Activated CD4-positive, alpha-beta T cell treated with anti-CD3 and anti-CD28 coated beads for 48 hours (primary cell): ENCODE measurements around the gene PIP5K1B.
"Not testable (repeated sequence)": the region's sequence is repeated elsewhere in the genome, so short reads cannot be mapped to it uniquely, and the experiment has no call there.

Experiments
- DNase-seq: peaks from one replicate; pipeline ENCODE4 v3.0.0-alpha.2; 2020

The PIP5K1B gene

DNA sequence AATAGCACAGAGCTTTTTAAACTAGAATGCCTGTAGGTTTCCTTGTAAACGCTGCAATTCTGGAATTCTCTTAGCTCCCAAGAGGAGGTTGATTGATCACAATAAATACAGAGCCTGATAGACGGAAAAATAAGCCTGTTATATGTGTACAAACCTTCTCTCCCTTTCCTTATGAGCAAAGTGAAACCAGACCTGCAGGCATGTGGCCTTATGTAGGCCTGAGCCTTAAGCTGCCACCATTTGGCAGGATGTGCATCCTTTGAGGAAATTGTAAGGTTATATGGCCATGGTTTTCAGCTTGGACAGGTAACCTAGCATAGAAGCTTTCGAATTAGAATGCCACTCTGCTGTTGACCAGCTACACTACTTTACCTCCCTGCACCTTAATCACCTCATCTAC, 259.7 kb downstream of the PIP5K1B start:
- DNase-seq, result no peak

DNA sequence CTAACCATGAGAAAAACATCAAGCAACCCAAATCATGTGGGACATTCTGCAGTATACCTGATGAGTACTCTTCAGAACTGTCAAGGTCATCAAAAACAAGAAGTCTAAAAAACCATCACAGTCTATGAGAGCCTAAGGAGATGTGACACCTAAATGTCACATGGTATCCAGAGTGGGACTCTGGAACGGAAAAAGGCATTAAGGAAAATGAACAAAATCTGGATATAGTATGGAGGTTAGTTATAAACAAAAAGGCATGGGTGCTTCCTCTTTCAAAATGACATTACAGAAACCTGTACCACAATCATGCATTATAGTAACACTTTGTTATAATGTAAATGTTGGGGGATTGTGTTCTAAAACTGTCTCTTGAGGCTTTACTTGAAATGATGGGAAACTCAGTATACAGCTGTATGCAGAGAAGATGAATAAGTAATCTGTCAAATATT, 261.5 kb downstream of the PIP5K1B start:
- DNase-seq, result no peak

DNA sequence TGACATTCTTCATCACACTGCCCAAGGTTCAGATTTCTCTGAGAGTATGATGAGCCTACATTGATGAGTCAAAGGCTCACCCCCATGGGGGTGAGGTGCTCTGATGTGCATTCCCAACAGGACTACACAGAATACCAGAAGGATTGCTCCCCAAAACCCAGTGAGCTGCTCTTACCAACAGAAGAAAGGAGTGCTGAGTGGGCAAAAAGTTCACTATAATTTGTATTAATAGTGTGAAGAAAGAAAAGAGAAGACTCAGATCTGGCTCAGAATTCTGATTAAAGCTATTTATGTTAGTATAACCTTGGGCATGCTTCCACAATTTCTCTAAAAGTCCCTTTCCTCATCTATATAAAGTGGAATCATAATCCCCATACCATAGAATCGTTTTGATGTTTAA, 262.8 kb downstream of the PIP5K1B start:
- DNase-seq, result no peak

DNA sequence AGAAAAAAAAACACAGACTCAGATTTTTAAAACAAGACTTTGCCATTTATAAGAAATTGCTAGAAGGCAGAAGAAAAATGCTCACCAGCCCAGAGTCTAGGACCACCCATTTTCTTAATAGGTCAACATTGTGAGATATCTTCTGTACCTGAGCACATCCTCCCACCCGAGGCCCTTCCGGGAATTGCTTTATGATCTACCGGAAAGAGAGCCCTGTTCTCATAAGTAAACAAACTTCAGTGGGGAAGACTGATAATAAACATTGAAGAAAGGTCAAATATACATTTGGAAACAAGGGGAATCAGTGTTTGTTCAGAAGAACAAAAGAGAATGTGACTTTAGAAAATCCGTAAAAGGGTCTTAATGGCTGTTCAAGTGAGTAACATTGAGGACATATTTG, 264.5 kb downstream of the PIP5K1B start:
- no peak for DNase-seq

DNA sequence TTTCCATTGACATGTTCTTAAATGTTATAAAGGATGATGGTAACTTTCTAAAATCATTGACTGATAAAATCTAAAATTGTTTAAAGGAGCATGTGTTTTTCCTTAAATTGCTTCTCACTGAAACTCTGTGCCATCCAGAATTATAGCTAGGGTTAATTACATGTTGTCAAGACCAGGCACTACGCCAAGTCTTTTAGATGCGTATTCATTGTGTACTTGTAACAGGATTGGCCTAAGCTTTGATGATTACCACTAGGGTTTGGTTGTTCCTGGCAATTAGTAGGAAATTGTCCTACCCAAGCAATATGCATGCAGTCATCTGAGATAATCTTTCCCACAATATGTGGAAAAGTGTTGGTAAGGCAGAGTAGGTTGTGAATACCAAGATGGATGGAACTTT, 265.1 kb downstream of the PIP5K1B start:
- DNase-seq, result no peak

DNA sequence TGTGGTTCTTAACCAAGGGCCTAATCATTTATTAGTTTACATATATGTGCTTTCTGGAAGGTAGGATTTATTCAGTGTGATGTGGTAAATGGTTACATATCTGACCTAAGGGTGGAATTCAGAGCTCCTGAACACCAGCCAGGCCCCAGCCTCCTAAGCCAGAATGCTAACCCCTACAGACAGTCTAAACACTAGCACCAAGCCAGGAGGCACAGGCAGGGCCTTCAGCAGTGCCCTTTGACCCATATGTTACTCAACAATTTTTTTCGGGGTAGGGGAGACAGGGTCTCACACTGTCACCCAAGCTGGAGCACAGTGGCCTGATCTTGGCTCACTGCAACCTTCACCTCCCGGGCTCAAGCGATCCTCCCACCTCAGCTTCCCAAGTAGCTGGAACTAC, 268.6 kb downstream of the PIP5K1B start:
- DNase-seq, result no peak

DNA sequence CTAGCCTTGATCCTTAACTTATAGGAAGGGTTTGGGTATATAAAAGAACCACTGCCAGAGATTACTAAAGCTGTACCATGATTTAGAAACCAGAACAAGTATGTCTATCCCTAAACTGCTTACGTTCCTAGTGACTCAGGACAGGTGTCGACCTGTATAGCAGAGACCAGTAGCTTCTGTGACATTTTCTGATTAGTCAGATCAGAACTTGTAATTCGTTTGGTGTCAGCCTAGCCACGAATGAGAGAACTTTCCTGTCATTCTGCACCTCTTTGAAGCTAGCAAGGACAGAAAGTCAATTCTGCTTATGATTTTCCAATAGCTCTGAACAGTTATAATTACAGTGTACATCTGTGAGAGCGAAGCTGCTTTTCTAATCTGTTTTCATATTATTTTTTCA, 269.4 kb downstream of the PIP5K1B start:
- peak; percentile 51 for DNase-seq

DNA sequence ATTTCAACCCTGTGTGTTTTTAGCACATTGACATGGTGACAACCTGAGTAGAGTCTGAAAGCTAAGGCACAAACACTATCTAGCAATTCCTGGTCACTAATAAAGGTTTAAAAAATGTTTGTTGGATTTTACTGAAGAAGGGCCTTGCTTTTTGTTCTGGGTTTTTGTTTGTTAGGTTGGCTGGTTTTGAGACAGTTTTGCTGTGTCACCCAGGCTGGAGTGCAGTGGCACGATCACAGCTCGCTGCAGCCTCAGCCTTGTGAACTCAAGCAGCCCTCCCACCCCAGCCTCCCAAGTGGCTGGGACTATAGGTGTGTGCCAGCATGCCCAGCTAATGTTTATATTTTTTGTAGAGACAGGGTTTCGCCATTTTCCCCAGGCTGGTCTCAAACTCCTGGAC, 269.9 kb downstream of the PIP5K1B start:
- no peak for DNase-seq

DNA sequence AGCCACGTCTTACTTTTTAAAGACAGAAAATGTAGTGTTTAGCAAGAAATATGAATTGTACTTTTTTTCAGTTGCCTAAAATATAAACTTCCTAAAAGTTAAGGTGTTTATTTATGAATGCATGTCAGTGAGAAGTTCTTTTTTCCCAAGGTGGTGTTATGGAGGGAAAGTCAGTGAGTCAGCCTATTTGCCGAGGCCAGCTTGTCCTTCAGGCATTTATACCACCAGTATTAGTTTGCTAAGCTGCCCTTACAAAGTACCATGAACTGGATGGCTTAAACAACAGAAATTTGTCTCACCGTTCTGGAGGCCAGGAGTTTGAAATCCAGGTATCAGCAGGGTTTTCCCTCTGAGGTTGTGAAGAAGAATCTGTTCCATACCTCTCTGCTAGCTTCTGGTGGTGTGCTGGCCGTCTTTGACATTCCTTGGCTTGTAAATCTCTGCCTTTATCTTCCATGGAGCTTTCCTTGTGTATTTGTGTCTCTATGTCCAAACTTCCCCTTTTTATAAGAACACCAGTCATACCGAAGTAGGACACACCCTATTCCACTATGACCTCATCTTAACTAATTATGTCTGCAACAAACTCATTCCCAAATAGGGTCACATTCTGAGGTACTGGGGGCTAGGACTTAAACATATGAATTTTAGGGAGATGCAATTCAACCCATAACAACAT, 270.5 kb downstream of the PIP5K1B start:
- no peak for DNase-seq

DNA sequence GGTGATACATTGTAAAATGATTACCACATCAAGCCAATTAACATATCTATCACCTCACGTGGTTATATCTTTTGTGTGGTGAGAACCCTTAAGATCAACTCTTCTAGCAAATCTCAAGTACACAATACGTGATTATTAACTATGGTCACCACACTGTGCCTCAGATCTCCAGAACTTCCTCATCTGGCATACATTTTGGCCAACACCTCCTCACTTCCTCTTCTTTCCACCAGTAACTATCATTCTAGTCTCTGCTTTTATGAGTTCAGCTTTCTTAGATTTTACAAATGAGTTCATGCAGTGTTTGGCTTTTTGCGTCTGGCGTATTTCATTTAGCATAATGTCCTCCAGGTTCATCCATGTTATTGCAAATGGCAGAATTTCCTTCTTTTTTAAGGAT, 273.0 kb downstream of the PIP5K1B start:
- no peak for DNase-seq

DNA sequence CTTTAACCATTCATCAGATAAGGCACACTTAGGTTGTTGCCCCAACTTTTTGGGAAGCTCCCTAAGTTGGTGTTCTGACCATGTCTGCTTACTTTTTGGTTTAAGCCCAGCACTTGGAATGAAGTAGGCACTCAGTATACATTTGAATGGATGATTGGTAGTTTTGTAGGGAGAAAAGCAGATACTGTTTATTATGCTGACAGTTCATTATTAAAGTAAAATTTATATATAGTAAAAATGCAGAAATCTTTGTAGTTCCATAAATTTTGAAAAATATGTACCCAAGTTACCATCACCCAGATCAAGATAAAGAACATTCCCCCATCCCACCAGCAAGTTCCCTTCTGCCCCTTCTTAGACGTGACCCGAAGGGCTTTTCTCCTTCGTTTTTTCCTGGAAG, 273.5 kb downstream of the PIP5K1B start:
- no peak for DNase-seq

DNA sequence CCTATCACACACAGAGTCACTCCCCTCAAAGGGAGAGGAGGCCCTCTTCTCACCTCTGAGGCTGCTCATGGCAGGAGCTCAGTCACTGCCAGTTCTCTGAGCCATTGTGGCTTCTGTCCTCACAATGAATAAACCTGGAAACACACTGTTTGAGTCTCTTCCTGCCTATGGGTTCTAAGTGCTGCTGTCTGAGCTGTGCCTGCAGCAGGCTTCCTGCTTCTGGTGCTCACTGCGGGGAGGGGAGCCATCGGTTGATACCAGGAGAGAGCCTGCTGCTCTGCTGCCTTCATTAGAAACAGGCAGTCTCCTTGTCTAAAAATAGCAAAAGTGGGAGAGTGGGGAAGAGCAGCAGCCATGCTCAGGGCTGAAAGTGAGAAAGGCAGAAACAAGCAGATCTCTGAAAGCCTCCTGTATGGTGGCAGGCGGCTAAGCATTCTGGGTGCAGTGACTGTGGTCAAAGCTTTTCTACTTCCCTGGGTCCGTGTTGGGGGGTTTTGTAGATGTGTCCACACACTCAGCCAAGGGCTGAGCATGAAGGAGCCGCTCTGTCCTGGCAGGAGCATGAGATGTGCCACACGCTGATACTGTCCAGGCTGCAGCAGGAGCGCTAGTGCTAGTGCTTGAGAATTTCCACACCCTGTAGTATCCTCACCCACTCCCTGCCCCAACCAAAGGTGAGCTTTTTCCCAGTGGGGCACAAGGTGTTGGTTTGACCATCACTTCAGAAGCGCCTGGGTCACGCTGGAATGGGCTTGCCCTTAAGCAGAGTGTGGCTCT, 274.7 kb downstream of the PIP5K1B start:
- peak; percentile 55 for DNase-seq

DNA sequence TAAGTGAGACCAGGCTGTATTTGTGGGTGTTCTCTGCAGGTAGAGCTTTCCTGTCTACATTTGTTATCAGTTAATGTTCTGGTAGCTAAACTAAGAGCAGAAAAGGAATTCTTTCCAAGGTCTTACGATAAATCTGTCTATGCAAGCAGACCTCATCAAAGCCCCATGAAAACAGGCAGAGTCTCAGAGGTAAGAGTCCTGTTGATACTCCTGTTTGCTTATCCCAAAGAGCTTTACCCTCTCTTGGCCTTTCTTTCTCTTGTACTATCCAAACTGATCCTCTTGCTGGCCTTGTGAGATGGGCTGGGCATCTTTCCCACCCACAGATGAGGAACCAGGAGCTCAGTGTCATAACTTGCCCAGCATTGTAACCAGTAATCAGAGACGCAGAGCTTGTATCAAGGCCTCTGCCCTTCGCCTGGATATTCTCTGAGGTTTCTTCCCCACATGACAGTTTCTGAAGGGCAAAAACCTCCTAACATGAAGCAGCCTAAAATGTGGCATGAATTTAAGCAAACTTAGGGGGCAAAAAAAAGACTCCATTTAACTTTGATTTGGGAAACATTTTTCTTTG, 275.4 kb downstream of the PIP5K1B start:
- no peak for DNase-seq

DNA sequence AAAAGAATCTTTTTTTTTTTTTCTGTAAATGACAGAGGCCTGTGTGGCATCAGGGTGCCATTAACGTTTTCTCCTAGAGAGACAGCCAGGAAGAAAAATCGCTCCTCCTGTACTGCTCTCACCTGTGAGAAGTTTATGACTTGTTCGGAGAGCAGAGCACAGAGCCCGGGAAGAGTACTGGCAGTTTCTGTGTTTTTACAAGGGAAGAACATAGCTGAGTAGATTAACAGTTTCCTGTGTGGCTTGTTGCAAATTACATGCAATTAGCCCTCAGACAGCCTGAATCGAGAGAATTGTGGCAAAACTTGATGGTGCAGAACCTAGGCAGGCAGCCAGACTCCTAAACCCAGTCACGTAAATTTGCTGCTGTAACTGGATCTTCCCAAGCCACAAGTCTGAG, 276.7 kb downstream of the PIP5K1B start:
- no peak for DNase-seq

DNA sequence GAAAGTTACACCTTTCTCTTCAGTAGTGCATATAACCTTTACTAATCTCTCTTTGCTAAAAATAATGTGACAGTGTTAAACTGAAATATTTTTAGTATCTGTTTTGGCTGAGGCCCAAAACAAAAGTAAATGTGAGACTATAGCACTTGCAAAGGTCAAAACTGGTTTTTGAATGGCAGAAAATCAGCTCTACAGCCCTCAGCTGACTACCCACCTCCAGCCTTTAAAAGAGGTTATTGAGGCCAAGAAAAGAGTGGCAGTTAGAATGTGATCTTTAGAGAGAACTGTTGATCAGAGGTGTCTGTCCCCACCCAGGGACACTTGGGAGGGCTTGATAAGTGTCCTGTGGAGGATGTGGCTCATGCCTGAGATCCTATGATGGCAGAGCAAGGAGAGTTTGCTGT, 278.0 kb downstream of the PIP5K1B start:
- DNase-seq, result no peak

DNA sequence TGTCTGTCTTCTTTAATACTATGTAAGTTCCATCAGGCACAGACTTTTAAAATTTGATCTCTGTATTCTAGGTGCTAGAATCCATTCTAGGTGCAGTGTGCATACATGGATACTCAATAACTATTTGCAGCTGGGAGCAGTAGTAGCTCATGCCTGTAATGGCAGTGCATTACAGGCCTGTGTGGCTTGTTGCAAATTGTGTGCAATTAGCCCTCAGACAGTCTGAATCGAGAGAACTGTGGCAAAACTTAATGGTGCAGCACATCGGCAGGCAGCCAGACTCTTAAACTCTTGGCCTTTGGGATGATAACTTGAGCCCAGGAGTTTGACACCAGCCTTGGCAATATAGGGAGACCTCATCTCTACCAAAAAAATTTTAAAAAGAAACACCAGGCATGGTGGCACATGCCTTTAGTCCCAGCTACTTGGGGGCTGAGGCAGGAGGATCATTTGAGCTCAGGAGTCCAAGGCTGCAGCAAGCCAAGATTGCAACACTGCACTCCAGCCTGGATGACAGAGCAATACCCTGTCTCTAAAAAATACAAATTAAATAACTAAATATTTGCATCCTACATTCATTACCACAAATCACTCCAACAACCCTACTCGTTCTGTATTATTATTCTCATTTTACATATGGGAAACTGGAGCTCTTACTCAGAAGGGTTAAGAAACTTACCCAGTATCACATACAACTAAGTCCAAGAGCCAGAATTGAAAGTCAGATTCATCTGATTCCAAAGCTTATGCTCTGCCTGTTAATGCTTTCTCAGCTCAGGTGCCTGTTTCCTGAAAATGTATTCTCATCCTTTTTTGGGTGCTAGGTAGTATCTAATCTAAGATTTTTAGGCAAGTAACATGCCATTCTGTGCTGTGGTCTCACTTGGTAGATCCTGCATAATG, 278.7 kb downstream of the PIP5K1B start:
- DNase-seq, result no peak

DNA sequence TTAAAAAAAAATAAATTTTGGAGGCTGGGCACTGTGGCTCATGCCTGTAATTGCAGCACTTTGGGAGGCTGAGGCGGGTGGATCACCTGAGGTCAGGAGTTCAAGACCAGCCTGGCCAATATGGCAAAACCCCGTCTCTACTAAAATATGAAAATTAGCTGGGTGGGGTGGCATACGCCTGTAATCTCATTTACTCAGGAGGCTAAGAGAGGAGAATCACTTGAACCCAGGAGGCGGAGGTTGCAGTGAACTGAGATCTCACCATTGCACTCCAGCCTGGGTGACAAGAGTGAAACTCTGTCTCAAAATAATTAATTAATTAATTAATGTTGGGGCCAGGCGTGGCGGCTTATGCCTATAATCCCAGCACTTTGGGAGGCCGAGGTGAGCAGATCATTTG, 281.9 kb downstream of the PIP5K1B start:
- DNase-seq, result not testable (repeated sequence)

DNA sequence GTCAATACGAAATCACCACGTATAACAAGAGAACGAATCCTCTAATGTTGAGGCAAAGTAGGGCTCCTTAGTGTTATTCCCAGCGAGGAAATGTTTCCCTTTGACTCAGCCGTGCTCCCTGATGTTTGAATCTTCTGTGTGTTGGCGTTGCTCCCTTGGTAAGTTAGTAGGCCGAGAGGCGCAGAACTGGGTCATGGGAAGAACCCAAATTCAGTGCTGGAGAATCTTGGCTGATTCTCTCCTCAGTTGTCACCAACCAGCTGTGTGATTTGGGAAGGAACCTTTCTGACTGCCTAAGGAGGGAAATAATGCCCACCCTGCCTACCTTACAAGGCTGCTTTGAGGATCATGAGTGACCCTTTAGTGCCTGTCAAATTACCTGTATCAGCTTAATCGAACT, 286.4 kb downstream of the PIP5K1B start:
- no peak for DNase-seq

DNA sequence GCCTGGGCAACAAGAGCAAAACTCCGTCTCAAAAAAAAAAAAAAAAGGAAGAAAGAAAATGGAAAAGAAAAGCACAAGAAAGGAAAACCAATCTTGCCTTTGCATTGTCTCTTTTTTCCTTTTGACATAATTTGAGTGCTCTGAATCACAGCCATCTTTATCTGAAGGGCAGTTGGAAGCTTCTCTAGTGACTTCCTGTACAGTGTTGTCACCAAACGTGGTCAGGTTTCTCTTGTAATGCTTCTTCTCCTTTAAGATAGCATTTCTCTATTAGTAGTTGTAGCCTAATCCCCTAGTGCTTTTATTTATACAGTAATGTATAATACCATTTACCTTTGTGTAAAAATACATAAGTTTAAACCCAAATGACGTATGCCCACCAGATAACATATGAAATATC, 290.7 kb downstream of the PIP5K1B start:
- no peak for DNase-seq

DNA sequence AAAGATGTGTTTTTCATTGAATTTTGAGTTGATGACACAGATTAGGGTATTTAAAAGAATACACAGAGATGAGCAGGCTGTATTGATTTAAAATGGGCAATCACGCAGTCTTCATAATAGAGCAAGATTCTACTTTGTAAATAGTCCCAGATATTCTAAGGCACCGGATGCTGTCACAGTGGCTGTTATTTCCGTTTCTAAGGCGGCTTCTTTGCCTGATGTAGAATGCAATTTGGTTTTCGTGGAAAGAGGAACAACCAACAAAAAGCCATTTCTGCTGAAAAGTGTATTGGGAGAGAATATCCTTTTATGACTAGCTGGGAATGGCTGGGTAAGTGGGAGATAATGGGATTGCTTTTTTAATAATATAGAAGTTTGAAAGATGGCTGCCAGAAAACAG, 291.4 kb downstream of the PIP5K1B start:
- DNase-seq, result no peak

DNA sequence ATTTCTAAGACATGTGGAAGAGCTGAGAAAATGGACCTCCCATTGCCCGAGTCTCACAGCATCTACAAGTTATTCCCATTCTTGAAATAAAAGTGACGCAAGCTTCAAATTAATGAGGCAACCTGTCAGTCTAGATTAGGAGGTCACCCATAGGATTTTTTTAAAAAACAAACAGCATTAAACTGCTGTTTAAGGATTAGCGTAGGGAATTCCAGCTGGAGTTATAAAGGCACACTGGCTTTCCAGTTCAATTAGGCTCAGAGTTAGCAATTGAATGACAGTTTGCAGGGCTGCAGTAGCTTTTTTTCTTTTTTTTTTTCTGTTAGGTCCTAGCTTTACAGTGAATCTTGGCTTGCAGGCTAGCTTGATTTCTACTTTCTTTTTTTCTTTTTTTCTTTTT, 292.6 kb downstream of the PIP5K1B start:
- DNase-seq, result no peak

DNA sequence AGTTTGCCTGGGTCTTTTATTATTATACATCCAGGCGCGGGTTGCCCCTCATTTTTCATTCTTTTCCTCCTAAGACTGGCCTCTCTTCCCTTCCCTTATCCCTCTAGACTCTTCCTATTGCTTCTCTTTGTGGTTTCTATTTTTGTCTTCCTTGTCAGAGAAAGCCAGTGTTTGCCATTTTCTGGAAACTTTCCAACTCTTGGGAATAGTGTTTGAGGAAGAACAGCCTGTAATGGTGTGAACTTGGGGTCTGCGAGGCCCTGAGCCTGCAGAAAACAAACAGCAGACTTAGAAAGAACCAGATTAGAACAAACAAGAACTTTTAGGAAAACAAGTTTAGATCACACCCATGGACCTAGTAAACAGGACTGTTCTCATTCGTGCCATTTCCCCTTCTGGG, 293.3 kb downstream of the PIP5K1B start:
- DNase-seq, result no peak

DNA sequence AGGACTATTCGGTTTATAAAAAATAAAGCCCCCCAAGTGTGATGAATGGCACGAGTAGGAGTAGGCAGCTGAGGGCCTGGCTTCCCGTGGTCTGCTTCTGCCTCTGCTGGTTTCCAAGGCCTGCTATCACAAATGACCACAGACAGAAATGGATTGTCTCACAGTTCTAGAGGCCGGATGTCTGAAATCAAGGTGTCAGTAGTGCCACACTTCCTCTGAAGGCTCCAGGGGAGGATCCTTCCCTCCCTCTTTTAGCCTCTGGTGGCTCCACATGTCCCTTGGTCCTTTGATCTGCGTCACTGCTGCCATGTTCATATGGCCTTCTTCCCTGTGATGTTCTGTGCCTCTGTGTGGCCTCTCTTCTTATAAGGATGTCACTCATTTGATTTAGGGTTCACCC, 293.8 kb downstream of the PIP5K1B start:
- no peak for DNase-seq
